ENCODE measurements around the gene LRRTM4. TPM values are rescaled to one million over a fixed set of nuclear protein-coding genes. Genes with fewer than 3 reads are reported as not detected.

The LRRTM4 gene
- total and polyA plus RNA-seq, 2 of the 13 experiments (the other 11 are each of a cell fraction or from before 2014, with no cell fraction given) = 1.2 TPM

DNA sequence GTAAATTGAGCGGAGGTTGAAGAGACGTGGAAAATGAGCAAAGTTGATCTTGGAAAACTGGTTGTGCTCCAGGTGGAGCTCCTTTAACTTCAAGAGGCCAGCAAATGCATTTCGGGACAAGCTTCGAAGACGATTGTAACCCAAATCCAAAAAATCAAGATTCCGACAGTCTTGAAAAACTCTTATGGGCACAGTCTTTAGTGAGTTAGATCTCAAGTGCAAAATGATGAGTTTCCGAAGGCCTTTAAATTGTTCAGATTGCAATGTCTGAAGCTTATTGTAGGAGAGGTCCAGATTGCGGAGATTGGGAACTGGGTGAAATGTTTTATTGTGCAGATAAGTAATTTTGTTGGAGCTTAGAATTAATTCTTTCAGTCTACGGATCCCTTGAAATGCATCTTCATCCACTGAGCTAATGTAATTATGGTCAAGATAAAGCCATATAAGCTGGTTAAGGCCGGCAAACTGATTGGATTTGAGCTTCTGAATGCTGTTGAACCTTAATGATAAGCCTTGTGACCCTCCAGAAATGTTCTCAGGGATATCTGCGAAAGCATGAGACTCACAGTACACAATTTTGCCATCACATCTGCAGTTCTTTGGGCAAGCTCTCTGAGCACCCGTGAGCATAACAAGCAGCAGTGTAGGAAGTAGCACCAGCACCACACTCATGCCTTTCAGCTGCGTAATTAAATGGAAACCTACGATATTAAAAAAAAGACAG lies 2.9 kb downstream of the LRRTM4 start:
- CTCF ChIA-PET (ENCODE audit: low intra/inter-chr PET ratio, low total read pairs) = no interaction called here
- BruUV-seq (replicated peaks) = no TSS peak
- Histone ChIP-seq H3K27ac (ENCODE audit: extremely low read length, insufficient read depth, low read length) (no peak overlapping the region), H2AFZ (ENCODE audit: low read length) (no peak overlapping the region), H3K4me2 (ENCODE audit: low read depth, low read length) (no peak overlapping the region), H3K9me3 (ENCODE audit: low read length) (no peaks in the 10 kb centered on the region), H3K27me3 (ENCODE audit: control insufficient read depth in 1 of 2, insufficient read depth in 2 of 2, low read length in 2 of 2) (peaks cover 0 to 12% of the 10 kb centered on the region in 2 experiments; a peak in 1 of 5 replicates), H3K36me3 (replicated peaks in 1 of 2; ENCODE audit: control insufficient read depth in 1 of 2, insufficient read depth in 2 of 2, low read length in 2 of 2) (no peaks in the 10 kb centered on the region), H3K4me3 (replicated peaks in 1 of 3; ENCODE audit: insufficient read depth in 1 of 3, low read depth in 2 of 3, low read length in 3 of 3) (no peak overlapping the region), H3K9ac (ENCODE audit: insufficient read depth, low read depth, low read length) (no peak overlapping the region), H4K20me1 (ENCODE audit: insufficient read depth, low read length) (no peaks in the 10 kb centered on the region), H3K79me2 (ENCODE audit: insufficient read depth, low read length) (no peaks in the 10 kb centered on the region), H3K4me1 (ENCODE audit: insufficient read depth, low read length) (no peaks in the 10 kb centered on the region)
- DNase-seq (ENCODE audit: low spot score) = no peak
- no peak for TF ChIP-seq EED (CRISPR knock-in tag; IDR thresholded peaks at IDR 0.05)
- no peak for TF ChIP-seq ZBTB3 (CRISPR knock-in tag; IDR thresholded peaks at IDR 0.05; ENCODE audit: borderline replicate concordance, low read depth)
- TF ChIP-seq ZNF772 (CRISPR knock-in tag; IDR thresholded peaks at IDR 0.05) = no peak
- TF ChIP-seq SPEN (CRISPR knock-in tag; IDR thresholded peaks at IDR 0.05; ENCODE audit: low read depth) = no peak
- no peak for TF ChIP-seq CHD4 (IDR thresholded peaks at IDR 0.05; ENCODE audit: borderline replicate concordance, low read length)
- TF ChIP-seq ZSCAN20 (CRISPR knock-in tag; IDR thresholded peaks at IDR 0.05; ENCODE audit: borderline replicate concordance) = no peak
- TF ChIP-seq, protein P1, sequence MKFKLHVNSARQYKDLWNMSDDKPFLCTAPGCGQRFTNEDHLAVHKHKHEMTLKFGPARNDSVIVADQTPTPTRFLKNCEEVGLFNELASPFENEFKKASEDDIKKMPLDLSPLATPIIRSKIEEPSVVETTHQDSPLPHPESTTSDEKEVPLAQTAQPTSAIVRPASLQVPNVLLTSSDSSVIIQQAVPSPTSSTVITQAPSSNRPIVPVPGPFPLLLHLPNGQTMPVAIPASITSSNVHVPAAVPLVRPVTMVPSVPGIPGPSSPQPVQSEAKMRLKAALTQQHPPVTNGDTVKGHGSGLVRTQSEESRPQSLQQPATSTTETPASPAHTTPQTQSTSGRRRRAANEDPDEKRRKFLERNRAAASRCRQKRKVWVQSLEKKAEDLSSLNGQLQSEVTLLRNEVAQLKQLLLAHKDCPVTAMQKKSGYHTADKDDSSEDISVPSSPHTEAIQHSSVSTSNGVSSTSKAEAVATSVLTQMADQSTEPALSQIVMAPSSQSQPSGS (CRISPR knock-in tag; IDR thresholded peaks at IDR 0.05) = no peak
- TF ChIP-seq ZNF382 (CRISPR knock-in tag; IDR thresholded peaks at IDR 0.05; ENCODE audit: borderline replicate concordance) = no peak
- no peak for TF ChIP-seq ZNF160 (CRISPR knock-in tag; IDR thresholded peaks at IDR 0.05)
- TF ChIP-seq ZNF24 (IDR thresholded peaks at IDR 0.05) = no peak
- POLR2A ChIA-PET = no interaction called here
- in situ Hi-C loops (cut with HindIII; ENCODE audit: extremely low pct_ligation_motif_present, low pct_unique_long_range_greater_than_20kb) (no loop called here), intact Hi-C loops (cut with micrococcal nuclease; ENCODE audit: unreplicated experiment) (loop anchor here (10.0 kb wide), 1 partner anchor 565 kb away; no protein-coding TSS in a partner anchor)
- no peak for ATAC-seq
- FAIRE-seq = no peak
- WGBS (ENCODE audit: low lambda C conversion rate) = 60% methylated on average over 14 of the region's 14 CpGs
